Measurements from ENCODE around the gene GLRB. TPM values are rescaled to one million over a fixed set of nuclear protein-coding genes. Genes with fewer than 3 reads are reported as not detected.

The GLRB gene
- total RNA-seq, 4 donors from 2014 or later = 0.27 TPM; not detected in 3

DNA sequence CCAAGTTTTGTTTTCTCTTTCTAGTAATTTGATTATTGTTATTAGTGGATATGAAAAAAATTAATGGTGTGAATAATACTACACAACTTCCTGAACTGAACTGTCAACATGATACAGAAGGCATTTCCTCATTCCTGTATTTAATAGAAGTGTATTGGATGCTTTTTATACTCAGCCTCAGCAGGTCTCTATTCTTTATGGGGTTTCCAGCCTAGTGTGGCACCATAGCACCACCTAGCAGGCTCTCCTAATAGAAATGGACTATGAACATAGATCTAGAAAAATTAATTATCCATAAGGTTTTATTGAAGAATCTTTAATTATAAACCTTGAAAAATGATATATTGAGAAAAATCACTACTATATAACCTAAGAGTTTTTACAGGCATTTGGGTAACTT, 52.4 kb downstream of the GLRB start:
- no peaks in the 10 kb centered on the region for H3K4me1 ChIP-seq
- TF ChIP-seq, protein P1, sequence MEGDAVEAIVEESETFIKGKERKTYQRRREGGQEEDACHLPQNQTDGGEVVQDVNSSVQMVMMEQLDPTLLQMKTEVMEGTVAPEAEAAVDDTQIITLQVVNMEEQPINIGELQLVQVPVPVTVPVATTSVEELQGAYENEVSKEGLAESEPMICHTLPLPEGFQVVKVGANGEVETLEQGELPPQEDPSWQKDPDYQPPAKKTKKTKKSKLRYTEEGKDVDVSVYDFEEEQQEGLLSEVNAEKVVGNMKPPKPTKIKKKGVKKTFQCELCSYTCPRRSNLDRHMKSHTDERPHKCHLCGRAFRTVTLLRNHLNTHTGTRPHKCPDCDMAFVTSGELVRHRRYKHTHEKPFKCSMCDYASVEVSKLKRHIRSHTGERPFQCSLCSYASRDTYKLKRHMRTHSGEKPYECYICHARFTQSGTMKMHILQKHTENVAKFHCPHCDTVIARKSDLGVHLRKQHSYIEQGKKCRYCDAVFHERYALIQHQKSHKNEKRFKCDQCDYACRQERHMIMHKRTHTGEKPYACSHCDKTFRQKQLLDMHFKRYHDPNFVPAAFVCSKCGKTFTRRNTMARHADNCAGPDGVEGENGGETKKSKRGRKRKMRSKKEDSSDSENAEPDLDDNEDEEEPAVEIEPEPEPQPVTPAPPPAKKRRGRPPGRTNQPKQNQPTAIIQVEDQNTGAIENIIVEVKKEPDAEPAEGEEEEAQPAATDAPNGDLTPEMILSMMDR (IDR thresholded peaks at IDR 0.05) = no peak
- no peak for TF ChIP-seq POLR2A (IDR thresholded peaks at IDR 0.05)
- no peaks in the 10 kb centered on the region for H3K36me3 ChIP-seq
- H3K27me3 ChIP-seq = no peaks in the 10 kb centered on the region
- DNase-seq = no peak
- no peaks in the 10 kb centered on the region for H3K9me3 ChIP-seq
- H3K4me3 ChIP-seq = no peak overlapping the region
- H3K27ac ChIP-seq = no peak overlapping the region

GRCh38 chr4:157141976-157142375, 66.0 kb downstream of the GLRB start:
- H3K36me3 ChIP-seq = no peaks in the 10 kb centered on the region
- H3K27ac ChIP-seq = no peak overlapping the region
- H3K4me3 ChIP-seq = no peak overlapping the region
- no peak for DNase-seq
- TF ChIP-seq, protein P1 (IDR thresholded peaks at IDR 0.05) = no peak
- no peak for TF ChIP-seq POLR2A (IDR thresholded peaks at IDR 0.05)
- H3K4me1 ChIP-seq = no peaks in the 10 kb centered on the region
- no peaks in the 10 kb centered on the region for H3K27me3 ChIP-seq
- no peaks in the 10 kb centered on the region for H3K9me3 ChIP-seq

GRCh38 chr4:157143369-157143768, 67.4 kb downstream of the GLRB start:
- Histone ChIP-seq H3K4me1 (no peaks in the 10 kb centered on the region), H3K4me3 (no peak overlapping the region), H3K27me3 (no peaks in the 10 kb centered on the region), H3K9me3 (no peaks in the 10 kb centered on the region), H3K27ac (no peak overlapping the region), H3K36me3 (no peaks in the 10 kb centered on the region)
- no peak for DNase-seq
- TF ChIP-seq, protein P1 (IDR thresholded peaks at IDR 0.05) = no peak
- TF ChIP-seq POLR2A (IDR thresholded peaks at IDR 0.05) = no peak

GRCh38 chr4:157151711-157152110, 75.8 kb downstream of the GLRB start:
- Histone ChIP-seq H3K36me3 (no peaks in the 10 kb centered on the region), H3K4me3 (no peak overlapping the region), H3K9me3 (no peaks in the 10 kb centered on the region), H3K27ac (no peak overlapping the region), H3K27me3 (no peaks in the 10 kb centered on the region), H3K4me1 (no peaks in the 10 kb centered on the region)
- DNase-seq = no peak
- no peak for TF ChIP-seq POLR2A (IDR thresholded peaks at IDR 0.05)
- TF ChIP-seq, protein P1 (IDR thresholded peaks at IDR 0.05) = no peak

- Histone ChIP-seq H3K27me3 (no peaks in the 10 kb centered on the region), H3K27ac (no peak overlapping the region), H3K36me3 (no peaks in the 10 kb centered on the region), H3K9me3 (no peaks in the 10 kb centered on the region), H3K4me1 (no peaks in the 10 kb centered on the region), H3K4me3 (no peak overlapping the region)
- TF ChIP-seq, protein P1 (IDR thresholded peaks at IDR 0.05) = no peak
- TF ChIP-seq POLR2A (IDR thresholded peaks at IDR 0.05) = no peak
- no peak for DNase-seq
Measured at GRCh38 chr4:157165935-157166610, 90.1 kb downstream of the GLRB start.

GRCh38 chr4:157170321-157170720, 94.4 kb downstream of the GLRB start:
- no peak for DNase-seq

More at GRCh38 chr4:157170321-157170720, 94.4 kb downstream of the GLRB start:
- no peaks in the 10 kb centered on the region for H3K36me3 ChIP-seq
- H3K27ac ChIP-seq = no peak overlapping the region
- H3K4me1 ChIP-seq = no peaks in the 10 kb centered on the region
- no peak overlapping the region for H3K4me3 ChIP-seq
- H3K9me3 ChIP-seq = no peaks in the 10 kb centered on the region
- TF ChIP-seq POLR2A (IDR thresholded peaks at IDR 0.05) = no peak
- TF ChIP-seq, protein P1 (IDR thresholded peaks at IDR 0.05) = no peak
- no peaks in the 10 kb centered on the region for H3K27me3 ChIP-seq

All from Peyer's patch (tissue), 4 donors.